Type B pancreatic cell (in vitro differentiated cells): Measurements from ENCODE around the gene ACSF3. TPM values are rescaled to one million over a fixed set of nuclear protein-coding genes. Genes with fewer than 3 reads are reported as not detected.

Experiments used
- DNase-seq: peaks from one replicate; pipeline ENCODE4 v3.0.0; 2021; ENCODE audit warnings: mixed read lengths; ENCODE audit not compliant: unreplicated experiment; ENCODE audit errors: extremely low spot score
- H3K27ac Mint-ChIP-seq: 2 replicates; pipeline ENCODE4 v1.8.0; 2021; ENCODE audit warnings: mild to moderate bottlenecking, mixed read lengths
- H3K27me3 Mint-ChIP-seq: 2 replicates; pipeline ENCODE4 v1.8.0; 2021; ENCODE audit warnings: mixed read lengths
- H3K36me3 Mint-ChIP-seq: 2 replicates; pipeline ENCODE4 v1.8.0; 2021; ENCODE audit warnings: mixed read lengths
- H3K4me1 Mint-ChIP-seq: one replicate; pipeline ENCODE4 v1.8.0; 2021; ENCODE audit warnings: mixed read lengths; ENCODE audit not compliant: unreplicated experiment
- H3K4me3 Mint-ChIP-seq: 2 replicates; pipeline ENCODE4 v1.8.0; 2021; ENCODE audit warnings: mild to moderate bottlenecking, mixed read lengths
- H3K9me3 Mint-ChIP-seq: 2 replicates; pipeline ENCODE4 v1.8.0; 2021; ENCODE audit warnings: mixed read lengths
- total RNA-seq: library from RNA; stranded (reverse); gene quantifications from 2 replicates; pipeline ENCODE4 v1.2.1, GENCODE V29; 2021; ENCODE audit warnings: low replicate concordance
- TF ChIP-seq, protein P1 (sequence below): fragments of 200-600 bp; sonication (generic); conservative IDR thresholded peaks from 2 replicates; pipeline ENCODE4 v1.5.0; 2021; ENCODE audit warnings: antibody characterized with exemption, mild to moderate bottlenecking

The ACSF3 gene
- total RNA-seq, 1 donor from 2014 or later, result 29.0 TPM

DNA sequence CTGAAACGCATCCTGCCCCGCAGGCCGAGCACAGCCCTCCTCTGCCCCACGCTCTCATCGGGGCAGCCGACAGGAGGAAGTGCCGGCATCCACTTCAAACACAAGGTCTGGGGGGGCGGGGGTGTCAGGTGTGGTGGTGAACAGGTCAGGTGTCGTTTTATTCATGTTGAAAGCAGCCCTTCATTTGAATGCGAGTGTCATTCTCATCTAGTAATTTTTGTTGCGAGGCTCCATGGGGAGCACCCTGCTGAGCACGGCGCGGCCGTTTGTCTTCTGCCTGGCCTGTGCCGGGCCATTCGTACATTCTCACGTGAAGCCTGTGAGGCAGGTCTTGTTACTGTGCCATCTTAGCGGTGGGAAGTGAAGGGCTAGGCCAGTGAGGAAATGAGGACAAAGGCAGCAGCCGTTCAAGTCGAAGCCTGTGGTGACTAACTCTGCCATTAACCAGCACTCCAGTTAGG is 1.9 kb downstream of the ACSF3 start:
- no peaks in the 10 kb centered on the region for H3K9me3 Mint-ChIP-seq
- no peaks in the 10 kb centered on the region for H3K36me3 Mint-ChIP-seq
- H3K4me3 Mint-ChIP-seq, result peak overlapping the region; percentile 65
- H3K4me1 Mint-ChIP-seq, result peaks cover 22% of the 10 kb centered on the region
- TF ChIP-seq, protein P1, sequence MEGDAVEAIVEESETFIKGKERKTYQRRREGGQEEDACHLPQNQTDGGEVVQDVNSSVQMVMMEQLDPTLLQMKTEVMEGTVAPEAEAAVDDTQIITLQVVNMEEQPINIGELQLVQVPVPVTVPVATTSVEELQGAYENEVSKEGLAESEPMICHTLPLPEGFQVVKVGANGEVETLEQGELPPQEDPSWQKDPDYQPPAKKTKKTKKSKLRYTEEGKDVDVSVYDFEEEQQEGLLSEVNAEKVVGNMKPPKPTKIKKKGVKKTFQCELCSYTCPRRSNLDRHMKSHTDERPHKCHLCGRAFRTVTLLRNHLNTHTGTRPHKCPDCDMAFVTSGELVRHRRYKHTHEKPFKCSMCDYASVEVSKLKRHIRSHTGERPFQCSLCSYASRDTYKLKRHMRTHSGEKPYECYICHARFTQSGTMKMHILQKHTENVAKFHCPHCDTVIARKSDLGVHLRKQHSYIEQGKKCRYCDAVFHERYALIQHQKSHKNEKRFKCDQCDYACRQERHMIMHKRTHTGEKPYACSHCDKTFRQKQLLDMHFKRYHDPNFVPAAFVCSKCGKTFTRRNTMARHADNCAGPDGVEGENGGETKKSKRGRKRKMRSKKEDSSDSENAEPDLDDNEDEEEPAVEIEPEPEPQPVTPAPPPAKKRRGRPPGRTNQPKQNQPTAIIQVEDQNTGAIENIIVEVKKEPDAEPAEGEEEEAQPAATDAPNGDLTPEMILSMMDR, result no peak
- H3K27ac Mint-ChIP-seq, result no peak overlapping the region
- DNase-seq, result no peak
- peaks cover 25% of the 10 kb centered on the region for H3K27me3 Mint-ChIP-seq

DNA sequence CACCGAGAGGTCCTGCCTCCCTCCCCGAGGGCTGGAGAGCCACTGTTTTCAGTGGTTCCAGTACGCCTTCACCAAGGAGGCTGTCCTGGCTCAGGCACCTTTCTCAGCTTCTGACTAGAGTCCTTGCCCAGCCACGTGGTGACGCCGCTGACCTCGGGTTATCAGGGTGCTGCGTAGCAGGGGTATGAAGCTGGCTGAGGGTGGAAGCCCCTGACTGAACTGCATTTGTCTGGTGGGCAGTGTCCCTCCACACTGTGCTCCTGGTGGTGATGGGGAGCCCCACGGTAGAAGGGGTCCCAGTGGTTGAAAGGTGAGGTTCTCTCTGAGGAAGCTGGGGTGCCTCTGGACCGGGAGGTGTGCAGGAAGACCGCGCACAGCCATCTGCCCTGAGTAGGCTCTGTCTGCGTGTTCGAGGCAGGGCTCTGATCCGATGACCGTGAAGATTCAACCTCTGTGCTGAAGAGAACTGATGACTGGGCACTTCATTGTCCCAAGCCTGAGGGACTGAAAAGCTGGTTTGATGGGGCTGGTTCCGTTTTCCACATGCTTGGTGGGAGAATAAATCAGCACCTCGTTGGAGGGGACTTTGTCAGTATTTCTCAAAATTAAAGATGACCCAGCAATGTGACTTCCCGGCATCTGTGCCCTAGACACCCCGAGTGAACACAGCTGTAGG is 2.5 kb downstream of the ACSF3 start:
- H3K9me3 Mint-ChIP-seq, result no peaks in the 10 kb centered on the region
- no peaks in the 10 kb centered on the region for H3K36me3 Mint-ChIP-seq
- peak overlapping the region; percentile 65 for H3K4me3 Mint-ChIP-seq
- H3K4me1 Mint-ChIP-seq, result peaks cover 22% of the 10 kb centered on the region
- TF ChIP-seq, protein P1, result no peak
- no peak for DNase-seq
- H3K27me3 Mint-ChIP-seq, result peaks cover 18% of the 10 kb centered on the region
- no peak overlapping the region for H3K27ac Mint-ChIP-seq

DNA sequence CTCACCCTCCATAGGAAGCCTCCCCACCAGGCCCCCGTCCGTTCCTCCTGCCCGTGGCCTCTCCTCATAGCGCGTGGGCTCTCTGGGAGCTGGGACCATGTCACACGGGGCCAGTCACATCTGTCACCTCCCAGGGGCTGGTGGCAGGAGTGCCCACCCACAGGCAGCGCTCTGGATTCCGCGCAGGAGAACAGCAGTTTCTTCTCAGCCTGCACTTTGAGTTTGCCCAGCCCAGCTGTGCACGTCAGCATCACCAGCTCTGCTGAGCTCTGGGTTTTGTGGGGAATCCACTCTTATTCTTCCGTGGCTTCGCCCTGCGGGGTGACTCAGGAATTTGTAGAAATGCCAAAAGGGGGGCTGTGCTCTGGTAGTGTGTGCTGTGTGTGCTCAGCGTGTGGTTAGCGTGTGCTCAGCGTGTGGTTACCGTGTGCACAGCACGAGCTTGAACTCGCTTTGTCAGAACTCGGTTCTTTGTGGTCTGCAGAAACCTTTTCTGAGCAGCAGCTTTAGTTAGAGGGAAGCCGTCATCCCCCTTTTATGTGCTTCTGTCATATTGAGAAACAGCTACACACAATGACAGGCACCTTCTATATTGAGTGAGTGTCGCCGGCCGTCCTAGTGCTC is 3.2 kb downstream of the ACSF3 start:
- Mint-ChIP-seq H3K4me1 (peaks cover 22% of the 10 kb centered on the region), H3K27ac (no peak overlapping the region), H3K4me3 (no peak overlapping the region)

DNA sequence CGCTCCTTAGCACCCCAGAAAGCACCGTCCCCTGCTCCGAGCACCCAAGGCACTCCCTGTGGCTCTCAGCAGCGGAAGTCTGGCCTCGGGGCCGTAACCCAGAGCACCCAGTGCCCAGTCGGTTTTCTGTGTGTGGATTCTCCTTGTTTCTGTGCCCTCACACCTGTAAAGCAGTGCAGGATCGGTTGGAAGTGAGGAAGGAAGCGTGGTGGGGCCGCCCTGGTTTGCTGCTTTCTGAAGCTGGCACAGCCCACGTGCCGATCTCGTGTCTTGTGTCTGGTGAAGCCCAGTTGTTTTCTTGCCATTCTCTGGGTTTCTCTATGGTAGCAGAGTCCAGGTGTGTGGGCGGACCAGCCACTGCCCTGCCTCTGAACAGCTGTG is 3.7 kb downstream of the ACSF3 start:
- TF ChIP-seq, protein P1, result no peak
- H3K4me1 Mint-ChIP-seq, result peaks cover 22% of the 10 kb centered on the region
- no peak overlapping the region for H3K27ac Mint-ChIP-seq
- peaks cover 6% of the 10 kb centered on the region for H3K27me3 Mint-ChIP-seq
- no peak overlapping the region for H3K4me3 Mint-ChIP-seq
- no peaks in the 10 kb centered on the region for H3K36me3 Mint-ChIP-seq
- no peak for DNase-seq
- no peaks in the 10 kb centered on the region for H3K9me3 Mint-ChIP-seq

More for the DNA sequence above, 3.2 kb downstream of the ACSF3 start:
- no peaks in the 10 kb centered on the region for H3K9me3 Mint-ChIP-seq
- DNase-seq, result no peak
- H3K27me3 Mint-ChIP-seq, result peaks cover 11% of the 10 kb centered on the region
- H3K36me3 Mint-ChIP-seq, result no peaks in the 10 kb centered on the region
- TF ChIP-seq, protein P1, result no peak

DNA sequence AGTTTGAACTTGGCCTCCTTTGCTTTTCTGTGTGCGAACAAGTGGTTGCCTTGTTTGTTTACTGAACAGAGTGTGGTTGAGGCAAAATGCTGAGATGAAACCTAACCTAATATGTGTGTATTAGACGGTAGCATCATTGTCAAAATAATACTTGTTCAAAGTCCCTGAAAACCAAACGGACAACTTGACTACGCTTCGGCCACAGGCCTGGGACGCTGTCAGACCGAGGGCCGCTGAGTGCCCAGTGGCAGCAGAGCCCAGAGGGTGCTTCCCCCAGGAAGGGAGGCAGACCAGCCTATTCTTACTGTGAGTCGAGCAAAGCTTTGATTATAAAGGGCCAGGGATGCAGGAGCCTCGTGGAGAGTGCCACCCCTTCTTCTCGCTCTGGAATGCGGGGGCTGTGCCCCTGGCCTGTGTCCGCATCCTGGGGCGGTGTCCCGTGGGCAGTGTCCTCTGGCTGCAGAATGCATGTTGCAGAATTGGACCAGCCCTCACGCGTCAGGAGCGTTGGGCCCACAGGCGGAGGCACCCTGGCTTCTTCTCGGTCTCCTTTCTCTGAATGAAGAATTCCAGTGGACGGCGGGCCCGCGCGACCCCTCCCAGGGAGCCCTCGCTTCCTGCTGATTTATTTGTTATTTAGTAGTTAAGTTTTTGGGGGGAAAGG is 5.2 kb downstream of the ACSF3 start:
- H3K27ac Mint-ChIP-seq, result no peak overlapping the region

More for the DNA sequence above, 5.2 kb downstream of the ACSF3 start:
- Mint-ChIP-seq H3K4me3 (no peak overlapping the region), H3K9me3 (no peaks in the 10 kb centered on the region), H3K27me3 (peaks cover 4% of the 10 kb centered on the region), H3K4me1 (peaks cover 22% of the 10 kb centered on the region), H3K36me3 (peaks cover 5% of the 10 kb centered on the region)
- TF ChIP-seq, protein P1, result no peak
- DNase-seq, result no peak
